Fibroblast of upper back skin (primary cell): ENCODE data around the gene MYL2.
A peak's percentile ranks its signal among the peaks of the same experiment; 100 is the strongest.
"Not testable (repeated sequence)": the region's sequence is repeated elsewhere in the genome, so short reads cannot be mapped to it uniquely, and the experiment has no call there.

Experiments used
- DNase-seq: peaks from one replicate; pipeline ENCODE4 v3.0.0-alpha.2; 2013

MYL2 gene, protein sequence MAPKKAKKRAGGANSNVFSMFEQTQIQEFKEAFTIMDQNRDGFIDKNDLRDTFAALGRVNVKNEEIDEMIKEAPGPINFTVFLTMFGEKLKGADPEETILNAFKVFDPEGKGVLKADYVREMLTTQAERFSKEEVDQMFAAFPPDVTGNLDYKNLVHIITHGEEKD

DNA sequence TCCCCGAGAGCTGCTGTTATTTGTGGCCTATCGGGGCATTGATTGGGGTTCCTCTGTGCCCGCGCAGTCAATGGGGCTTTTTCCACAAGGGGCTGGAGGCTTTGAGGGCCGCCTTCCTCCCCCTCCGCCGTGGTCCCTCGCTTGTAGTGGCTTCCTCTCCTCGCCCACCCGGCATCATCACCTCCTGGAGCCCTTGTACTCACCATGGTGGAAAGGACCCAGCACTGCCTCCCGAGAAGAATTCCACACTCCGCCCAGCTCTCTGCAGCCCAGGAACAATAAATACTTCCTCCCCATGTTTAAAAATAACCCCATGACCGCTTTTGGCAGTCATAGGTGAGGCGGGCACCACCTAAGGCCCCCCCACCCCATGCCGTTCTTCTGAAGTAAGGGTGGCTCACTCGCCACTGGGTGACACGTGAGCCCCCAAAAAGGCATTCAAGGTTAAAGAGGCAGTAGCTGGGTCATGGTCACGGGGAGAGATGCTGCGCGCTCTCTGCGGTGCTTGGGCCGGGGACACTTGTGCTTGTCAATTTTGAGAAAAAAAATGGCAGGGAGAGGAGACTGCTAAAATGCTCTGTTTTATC lies at the start of gene MYL2:
MYL2 (minus strand) TSS at position 256 of the 587 bp plus-strand sequence; CDS start at position 206, 50 bp downstream.
- DNase-seq: no peak

DNA sequence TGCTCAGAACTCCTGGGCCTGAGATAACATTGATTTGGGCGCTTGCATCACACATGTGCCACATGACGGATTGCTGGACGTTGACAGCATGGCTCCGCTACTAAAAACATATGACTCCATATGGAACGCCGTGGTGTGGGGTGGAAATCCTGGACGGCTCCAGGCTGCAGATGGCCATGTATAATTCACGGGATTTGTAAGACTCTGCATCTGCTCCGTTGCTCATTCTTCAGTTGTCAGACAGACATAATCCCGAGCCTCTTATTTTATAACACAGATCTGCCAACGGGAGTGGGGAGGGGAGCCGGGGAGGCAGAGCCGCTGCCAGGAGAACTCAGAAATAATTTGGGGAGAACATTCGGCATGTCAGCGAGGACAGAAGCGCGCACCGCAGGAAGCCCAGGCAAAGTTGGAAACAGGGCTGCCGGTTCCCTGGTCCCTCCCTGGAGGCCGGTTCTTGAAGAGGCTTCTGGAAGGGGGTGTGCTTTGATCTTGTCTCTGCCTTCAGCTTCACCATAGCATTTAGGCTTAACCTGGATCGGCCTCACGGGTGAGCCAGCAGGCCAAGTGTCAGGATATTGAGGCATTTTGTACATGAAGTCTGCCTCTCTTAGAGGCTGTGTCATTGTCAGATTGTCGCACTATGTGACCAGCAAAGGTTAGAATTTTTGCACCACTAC lies 45.8 kb upstream of the MYL2 start:
- peak; percentile 2 for DNase-seq

DNA sequence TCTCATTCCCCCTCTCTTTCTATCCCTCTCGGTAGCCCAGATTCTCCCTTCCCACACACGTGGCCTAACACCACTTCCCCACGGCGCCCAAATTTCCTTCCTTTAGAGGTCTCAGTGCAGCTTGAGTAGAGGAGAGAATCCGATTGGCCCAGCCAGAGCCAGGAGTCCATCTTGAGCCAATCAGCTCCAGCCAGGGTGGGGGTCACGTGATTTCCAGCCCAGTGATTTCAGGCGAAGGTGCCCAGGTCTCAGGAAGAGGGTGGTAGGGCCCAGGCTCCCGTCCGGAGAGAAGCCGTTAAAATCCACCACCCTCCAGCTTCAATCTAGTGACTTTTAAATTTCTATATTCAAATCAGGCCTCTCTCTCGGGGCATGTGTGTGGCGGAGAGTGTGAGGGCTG lies 45.2 kb upstream of the MYL2 start:
- DNase-seq: no peak

DNA sequence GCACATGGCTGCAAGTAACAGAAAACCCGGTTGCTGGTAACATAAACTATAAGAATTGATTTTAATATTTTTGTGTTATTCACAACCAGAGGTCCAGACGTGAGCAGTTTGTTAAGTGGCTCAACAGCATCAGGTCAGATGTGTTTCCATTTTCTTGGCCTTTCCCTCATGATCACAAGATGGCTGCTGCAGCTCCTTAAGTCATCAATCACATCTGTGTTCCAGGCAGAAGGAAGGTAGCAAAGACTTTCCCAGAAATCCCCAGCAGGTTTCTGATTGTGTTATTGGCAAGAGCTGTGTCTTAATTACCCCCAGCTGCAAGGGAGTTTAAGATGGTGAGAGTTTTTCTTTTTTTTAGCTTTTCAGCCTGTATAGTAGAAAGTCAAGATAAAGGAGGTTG lies 40.4 kb upstream of the MYL2 start:
- no peak for DNase-seq

DNA sequence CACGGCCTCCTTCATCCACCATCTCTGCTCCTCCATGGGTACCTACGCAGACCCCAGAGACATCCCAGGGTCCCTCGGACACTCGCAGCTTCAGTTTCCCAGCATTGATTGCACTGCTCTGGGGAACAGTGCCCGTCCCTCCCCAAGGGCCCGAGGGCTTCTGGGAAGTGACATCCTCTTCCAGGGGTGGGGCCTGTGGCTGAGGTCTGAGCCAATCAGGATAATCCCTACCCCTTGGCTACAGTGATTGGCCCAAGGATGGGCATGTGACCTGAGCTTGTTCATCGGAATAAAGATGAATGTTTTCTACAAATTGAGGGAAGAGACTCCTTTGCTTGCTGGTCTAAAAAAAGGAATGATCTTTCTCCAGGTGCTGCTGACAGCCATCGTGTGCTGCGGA lies 37.3 kb upstream of the MYL2 start:
- no peak for DNase-seq

DNA sequence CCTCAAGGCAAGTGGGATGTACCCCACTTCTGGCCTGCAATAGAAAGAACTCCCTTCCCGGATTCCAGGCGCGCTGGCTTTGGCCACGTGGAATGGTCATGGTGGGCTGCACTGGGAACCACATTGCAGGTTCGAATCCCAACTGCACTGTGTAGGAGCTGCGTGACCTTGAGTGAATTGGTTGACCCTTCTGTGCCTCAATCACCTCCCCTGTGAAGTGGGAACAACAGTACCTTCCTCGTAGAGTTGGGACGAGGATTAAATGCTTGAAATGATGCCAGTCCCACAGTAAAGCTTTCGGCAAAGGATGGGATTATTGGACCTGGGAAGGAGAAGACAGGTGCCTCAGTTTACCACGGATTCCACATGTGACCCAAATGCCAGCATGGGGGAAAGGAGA lies 36.8 kb upstream of the MYL2 start:
- DNase-seq: no peak

DNA sequence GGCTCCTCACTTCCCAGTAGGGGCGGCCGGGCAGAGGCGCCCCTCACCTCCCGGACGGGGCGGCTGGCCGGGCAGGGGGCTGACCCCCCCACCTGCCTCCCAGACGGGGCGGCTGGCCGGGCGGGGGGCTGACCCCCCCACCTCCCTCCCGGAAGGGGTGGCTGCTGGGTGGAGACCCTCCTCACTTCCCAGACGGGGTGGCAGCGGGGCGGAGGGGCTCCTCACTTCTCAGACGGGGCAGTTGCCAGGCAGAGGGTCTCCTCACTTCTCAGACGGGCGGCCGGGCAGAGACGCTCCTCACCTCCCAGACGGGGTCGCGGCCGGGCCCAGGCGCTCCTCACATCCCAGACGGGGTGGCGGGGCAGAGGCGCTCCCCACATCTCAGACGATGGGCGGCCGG lies 30.5 kb upstream of the MYL2 start:
- not testable (repeated sequence) for DNase-seq

DNA sequence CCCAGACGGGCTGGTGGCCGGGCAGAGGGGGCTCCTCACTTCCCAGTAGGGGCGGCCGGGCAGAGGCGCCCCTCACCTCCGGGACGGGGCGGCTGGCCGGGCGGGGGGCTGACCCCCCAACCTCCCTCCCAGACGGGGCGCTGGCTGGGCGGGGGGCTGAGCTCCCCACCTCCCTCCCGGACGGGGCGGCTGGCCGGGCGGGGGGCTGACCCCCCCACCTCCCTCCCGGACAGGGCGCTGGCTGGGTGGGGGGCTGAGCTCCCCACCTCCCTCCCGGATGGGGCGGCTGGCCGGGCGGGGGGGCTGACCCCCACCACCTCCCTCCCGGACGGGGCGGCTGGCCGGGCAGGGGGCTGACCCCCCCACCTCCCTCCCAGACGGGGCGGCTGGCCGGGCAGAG lies 30.1 kb upstream of the MYL2 start:
- not testable (repeated sequence) for DNase-seq

DNA sequence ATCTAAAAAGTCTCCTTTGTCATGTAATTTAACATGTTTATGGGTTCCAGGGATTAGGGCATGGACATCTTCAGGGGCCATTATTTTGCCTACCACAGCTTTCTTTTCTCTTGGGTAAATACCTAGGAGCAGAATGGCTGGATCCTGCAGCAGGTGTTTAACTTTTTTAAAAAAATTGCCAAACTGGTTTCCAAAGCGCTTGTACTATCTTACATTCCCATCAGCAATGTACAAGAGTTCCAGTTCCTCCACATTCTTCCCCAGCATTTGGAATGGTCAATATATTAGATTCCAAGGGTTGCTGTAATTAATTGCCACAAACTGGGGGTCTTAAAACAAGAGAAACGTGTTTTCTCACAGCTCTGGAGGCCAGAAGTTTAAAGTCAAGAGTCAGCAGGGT lies 27.7 kb upstream of the MYL2 start:
- no peak for DNase-seq

DNA sequence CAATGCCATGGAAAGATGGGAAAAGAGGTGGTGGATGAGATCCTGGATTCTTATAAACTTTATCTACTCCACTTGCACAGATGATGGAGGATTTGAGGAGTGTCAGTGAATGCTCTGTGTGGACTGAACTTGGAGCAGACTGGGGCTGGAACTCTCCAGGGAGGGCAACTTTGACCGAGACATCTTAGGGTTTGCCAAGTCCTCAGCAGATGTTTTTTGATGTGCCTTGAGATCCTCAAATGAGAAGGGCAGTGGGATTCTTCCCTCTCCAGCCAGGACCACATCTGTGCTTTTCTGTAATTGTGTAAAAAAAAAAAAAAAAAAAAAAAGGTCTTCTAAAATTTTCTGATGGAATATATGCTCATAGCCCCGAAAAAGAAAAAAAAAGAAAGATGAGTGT lies 23.0 kb upstream of the MYL2 start:
- no peak for DNase-seq

DNA sequence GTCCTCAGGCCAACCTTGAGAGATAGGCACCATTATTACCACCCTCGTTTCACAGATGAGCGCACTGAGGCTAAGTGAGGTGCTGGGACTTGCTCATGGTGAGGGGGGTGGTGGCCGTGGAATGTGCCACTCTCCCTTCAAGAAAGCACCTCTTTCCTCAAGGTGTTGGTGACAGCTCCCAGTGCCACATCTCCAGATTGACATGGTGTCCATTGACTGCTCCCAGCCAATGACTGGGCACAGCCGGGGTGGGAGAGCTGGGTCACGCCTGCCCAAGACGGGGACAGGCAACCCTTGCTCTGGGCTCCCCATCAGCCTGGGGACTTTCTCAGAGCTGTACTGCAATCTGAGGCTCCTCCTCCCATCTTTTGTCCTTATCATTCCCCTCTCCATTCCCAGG lies 21.0 kb upstream of the MYL2 start:
- no peak for DNase-seq

DNA sequence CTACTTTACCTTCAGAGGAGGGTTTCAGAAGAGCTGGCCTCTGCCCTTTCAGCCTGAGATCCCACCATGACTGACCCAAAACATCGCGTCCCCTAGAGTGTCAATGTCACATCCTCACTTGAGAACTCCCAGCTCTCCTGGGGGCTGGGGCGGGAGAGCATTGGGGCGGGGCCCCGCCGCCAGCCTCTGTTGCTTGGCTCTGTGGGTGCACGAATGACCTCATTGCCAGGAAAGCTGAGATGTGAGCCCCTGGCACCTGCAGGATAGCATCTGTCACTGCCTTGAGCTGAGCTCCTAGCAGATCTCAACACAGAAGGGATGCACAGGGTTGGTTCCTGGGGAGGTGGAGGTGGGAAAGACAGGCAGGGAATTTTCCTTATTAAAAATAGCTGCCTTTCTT lies 20.6 kb upstream of the MYL2 start:
- no peak for DNase-seq

DNA sequence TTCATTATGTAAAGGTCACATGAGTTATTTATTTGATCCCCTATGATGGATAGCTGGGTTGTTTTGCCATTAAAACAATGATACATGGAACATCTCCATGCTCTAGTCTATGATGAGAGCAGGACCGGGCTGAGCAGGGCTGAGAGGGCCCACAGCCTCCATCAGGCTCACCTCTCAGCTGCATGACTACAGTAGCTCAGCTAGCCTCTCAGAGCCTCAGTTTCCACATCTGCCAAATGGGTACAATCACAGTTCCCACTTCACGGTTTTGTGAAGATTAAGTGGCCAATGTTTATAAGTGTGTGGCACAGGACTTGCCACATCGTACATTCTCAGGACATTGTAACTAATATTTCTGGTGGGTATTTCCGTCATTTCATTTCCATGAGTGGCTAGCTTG lies 19.9 kb upstream of the MYL2 start:
- no peak for DNase-seq

DNA sequence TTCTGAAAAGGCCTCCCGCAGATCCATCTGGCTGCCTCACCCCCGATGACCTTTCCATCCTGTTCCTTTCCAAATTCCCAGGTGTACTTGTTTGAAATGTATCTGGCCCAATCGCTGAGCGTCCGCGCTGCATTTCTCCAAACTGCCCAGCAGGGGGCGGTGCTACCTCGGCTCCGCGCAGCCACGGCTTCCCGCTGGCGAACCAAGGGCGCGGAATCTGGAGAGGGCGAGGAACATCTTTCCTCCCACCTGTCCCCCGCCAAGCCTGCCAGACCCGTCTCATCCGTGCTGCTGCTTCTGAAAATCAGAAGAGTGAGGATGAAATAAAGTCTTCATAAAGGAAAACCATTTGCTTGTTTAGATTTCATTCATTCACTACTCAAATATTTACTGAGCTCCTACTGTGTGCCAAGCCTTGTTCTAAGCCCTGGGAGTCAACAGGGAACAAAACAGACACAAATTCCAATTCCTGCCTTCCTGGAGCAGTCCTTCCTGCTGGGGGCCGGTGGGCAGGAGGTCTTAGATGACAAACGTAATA lies 16.8 kb upstream of the MYL2 start:
- peak; percentile 16 for DNase-seq

DNA sequence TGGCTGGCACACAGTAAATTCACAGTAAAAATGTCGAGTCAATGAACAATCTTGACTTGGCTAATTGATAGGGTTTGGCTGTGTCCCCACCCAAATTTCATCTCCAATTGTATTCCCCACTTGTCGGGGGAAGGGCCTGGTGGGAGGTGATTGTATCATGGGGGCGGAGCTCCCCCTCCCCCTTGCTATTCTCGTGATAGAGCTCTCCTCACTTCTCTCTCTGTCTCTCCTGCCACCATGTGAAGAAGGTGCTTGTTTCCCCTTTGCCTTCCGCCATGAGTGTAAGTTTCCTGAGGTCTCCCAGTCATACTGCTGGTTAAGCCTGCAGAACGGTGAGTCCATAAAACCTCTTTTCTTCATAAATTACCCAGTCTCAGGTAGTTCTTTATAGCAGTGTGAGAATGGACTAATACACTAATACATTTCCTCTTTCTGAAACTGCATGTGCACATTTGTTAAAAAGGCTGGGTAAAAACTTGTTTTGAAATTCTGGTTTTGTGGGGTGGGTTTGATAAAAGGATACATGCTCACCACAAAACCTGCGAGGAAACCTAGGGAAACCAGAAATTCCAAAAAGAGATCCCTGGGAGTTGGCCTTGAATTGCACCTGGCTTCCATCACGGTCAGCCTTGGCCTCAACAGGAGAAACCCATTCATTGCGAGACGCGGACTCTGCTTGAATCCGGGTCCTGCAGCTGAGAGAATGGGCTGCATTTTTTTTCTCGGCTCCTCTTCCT lies 16.2 kb upstream of the MYL2 start:
- DNase-seq: no peak

DNA sequence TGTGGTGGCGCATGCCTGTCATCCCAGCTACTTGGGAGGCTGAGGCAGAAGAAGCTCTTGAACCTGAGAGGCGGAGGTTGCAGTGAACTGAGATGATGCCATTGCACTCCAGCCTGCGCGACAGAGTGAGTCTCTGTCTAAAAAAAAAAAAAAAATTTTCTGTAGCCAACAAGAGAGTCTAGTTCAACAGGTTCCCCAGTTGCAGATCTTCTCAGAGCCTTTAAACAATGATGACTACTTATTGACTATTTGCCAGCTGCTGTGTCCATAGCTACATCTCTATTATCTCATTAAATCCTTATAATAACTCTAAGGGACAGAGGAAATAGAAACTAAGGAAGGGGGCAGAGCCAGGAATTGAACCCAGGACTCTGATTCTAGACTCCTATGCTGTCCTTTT lies 15.2 kb upstream of the MYL2 start:
- DNase-seq: no peak

DNA sequence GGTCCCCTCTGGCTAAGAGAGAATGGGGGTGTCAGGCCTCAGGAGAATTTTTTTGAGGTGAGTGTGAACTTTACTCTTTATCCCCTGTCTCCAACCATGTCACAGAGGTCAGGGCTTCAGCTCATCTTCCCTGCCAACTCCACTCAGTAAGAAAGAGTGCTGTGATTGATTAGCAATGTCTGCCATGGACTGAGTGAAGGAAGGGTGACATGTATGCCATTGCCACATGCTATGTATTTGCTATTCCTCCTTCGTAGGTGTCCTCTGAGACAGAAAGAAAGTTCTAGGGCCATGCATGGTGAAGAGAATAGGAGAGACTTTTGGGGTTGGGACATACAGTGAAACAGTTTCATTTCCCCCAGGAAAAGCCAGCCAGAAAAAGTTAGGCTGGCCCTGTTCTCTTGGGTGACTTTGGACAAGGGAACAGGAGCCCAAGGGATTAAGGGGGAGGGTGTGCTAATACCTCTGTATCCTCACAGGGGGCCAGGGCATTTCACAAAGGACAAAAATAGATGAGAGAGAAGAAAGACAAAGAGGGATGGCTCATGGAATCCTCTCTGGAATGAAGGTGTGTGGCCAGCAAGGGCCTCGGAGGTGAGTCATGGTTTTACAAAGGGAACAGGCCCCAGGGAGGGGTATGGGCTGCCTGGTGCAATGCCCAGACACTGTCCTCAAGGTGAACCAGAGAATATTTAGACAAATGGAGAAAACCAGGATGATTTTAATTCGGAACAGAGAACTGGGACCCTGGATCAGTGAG lies 13.9 kb upstream of the MYL2 start:
- DNase-seq: peak; percentile 50

DNA sequence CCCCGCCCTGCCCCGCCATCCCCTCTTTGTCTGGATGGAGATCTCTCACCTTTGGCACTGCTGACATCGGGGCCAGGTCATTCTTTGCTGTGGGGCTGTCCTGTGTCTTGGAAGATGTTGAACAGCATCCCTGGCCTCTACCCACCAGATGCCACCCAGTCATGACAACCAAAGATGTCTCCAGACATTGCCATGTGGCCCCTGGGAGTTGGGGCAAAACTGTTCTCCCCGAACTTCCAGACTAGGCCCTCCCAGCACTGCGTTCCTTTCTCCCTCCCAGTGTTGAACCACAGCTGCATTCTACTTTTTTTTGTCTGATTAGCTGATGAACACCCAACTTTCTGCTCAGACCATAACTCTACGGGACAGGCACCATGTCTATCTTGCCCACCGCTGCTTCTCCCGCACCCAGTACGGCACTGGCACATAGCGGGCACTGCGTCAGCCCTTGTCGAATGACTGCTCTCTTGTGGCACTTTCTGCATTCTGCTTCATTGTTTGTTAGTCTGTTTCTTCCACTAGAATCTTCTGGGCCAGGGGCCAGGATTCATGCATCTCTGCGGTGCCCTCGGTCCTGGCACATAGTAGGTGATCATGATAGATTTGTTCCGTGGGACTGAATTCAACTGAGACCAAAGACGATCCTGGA lies 13.1 kb upstream of the MYL2 start:
- no peak for DNase-seq

DNA sequence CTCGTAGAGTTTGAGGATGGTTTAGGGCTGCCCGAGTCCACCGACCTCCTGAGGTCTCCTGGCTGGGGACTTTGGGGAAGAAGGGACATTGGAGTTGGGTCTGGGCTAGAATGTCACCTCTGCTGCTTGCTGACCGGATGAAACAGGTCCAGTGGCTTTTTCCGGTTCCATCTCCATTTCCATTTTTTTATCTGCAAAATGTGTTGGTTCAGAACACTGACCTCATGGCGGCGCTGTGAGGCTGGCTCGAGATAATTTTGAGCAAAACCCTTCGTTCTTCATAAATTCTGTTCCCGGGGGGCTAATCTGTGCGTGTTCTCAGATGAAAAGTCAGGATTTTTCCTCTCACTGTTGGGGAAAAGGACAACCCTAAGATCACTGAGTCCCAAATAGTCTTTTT lies 11.7 kb upstream of the MYL2 start:
- no peak for DNase-seq

DNA sequence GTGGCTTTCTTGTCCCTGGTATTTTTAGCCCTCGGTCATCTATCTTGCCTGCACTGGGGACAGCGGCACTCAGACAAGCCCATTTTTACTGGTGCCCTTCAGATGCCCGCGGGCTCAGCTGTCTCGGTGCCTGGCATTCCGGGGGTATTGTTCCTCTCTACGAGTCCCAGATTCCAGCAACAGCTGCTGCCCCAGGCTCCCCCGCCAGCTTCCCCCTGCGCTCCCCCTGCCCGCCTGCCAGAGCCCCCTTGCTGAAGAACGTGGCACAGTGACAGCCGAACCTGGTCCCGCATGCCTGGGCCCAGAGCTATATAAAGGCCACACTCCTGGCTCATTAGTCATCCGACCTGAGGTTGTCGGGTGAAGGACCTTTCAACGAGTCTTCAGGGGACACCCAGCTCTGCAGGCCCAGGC lies 10.9 kb upstream of the MYL2 start:
- DNase-seq: no peak

DNA sequence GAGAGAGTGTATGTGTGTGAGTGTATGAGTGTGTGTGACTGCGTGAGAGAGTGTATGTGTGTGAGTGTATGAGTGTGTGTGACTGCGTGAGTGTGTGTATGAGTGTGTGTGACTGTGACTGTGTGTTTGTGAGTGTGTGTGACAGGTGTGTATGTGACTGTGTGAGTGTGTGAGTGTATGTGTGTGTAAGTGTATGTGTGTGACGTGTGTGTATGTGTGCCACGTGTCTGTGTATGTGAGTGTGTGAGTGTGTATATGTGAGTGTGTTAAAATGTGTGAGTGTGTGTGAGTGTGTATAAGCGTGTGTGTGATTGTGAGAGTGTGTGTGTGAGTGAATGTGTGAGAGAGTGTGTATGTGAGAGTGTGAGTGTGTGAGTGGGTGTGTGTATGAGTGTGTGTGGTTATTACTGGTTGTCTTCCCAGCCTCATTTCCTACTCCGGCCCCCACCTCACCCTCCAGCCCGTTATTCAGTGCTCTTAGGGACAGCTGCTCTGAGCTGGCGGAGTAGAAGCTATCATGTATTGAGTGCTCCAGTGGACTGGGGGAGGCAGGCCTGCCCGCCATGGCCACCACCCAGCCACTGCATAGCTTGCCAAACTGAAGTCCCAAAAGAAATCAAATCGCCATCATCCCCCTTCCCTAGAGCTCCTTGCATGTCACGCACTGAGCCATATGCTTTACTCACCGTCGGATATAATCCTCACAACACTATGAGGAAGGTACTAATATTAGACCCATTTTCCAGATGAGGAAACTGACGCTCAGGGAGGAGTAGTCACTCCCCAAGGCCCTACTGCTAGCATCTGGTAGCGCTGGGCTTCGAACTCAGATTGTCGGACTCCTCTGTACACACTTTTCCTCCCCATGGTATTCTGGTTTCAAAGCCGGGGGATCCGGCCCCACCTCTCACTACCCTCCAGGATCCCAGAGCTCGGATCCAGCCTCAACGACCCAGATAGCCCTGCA lies 10.3 kb upstream of the MYL2 start:
- no peak for DNase-seq
